HEK293 (cell line): ENCODE results near the gene SEMA6D.

Experiments
- CTCF ChIP-seq: fragments of 450-650 bp; formaldehyde crosslinking; IDR thresholded peaks from 2 replicates; pipeline ENCODE4 v1.5.1; 2016; ENCODE audit warnings: missing biosample characterization, missing genetic modification characterization
- EGR2 ChIP-seq: fragments of 450-650 bp; formaldehyde crosslinking; IDR thresholded peaks from 2 replicates; pipeline ENCODE4 v1.5.1; 2016; ENCODE audit warnings: low read depth, missing biosample characterization, missing genetic modification characterization
- PRDM2 ChIP-seq: fragments of 450-650 bp; formaldehyde crosslinking; IDR thresholded peaks from 2 replicates; pipeline ENCODE4 v1.5.1; 2016; ENCODE audit warnings: missing biosample characterization, missing genetic modification characterization, borderline replicate concordance
- REPIN1 ChIP-seq: fragments of 450-650 bp; formaldehyde crosslinking; IDR thresholded peaks from 2 replicates; pipeline ENCODE4 v1.5.1; 2017; ENCODE audit warnings: missing biosample characterization, missing genetic modification characterization, low read depth
- YY1 ChIP-seq: fragments of 450-650 bp; formaldehyde crosslinking; IDR thresholded peaks from 2 replicates; pipeline ENCODE4 v1.5.1; 2018; ENCODE audit warnings: missing biosample characterization, missing genetic modification characterization
- ZNF121 ChIP-seq: fragments of 450-650 bp; formaldehyde crosslinking; IDR thresholded peaks from 2 replicates; pipeline ENCODE4 v1.5.1; 2016; ENCODE audit warnings: missing biosample characterization, missing genetic modification characterization
- ZNF433 ChIP-seq: fragments of 450-650 bp; formaldehyde crosslinking; IDR thresholded peaks from 2 replicates; pipeline ENCODE4 v1.5.1; 2016; ENCODE audit warnings: missing biosample characterization, missing genetic modification characterization, low read depth
- ZNF571 ChIP-seq: fragments of 450-650 bp; formaldehyde crosslinking; IDR thresholded peaks from 2 replicates; pipeline ENCODE4 v1.5.0; 2017; ENCODE audit warnings: missing biosample characterization, missing genetic modification characterization
- ZNF76 ChIP-seq: fragments of 450-650 bp; formaldehyde crosslinking; IDR thresholded peaks from 2 replicates; pipeline ENCODE4; 2016; ENCODE audit warnings: low read depth, missing biosample characterization, missing genetic modification characterization, borderline replicate concordance
- ZSCAN16 ChIP-seq: fragments of 450-650 bp; formaldehyde crosslinking; IDR thresholded peaks from 2 replicates; pipeline ENCODE4 v1.5.1; 2016; ENCODE audit warnings: missing biosample characterization, missing genetic modification characterization

GRCh38 chr15:47755941-47756340 lies 38.6 kb downstream of the SEMA6D start:
- no peak for TF ChIP-seq ZSCAN16 (tag by site-specific recombination)
- TF ChIP-seq CTCF (tag by site-specific recombination), result no peak
- no peak for TF ChIP-seq PRDM2 (tag by site-specific recombination)
- no peak for TF ChIP-seq ZNF76
- no peak for TF ChIP-seq EGR2 (tag by site-specific recombination)
- no peak for TF ChIP-seq ZNF433
- no peak for TF ChIP-seq ZNF571 (tag by site-specific recombination)
- TF ChIP-seq YY1 (tag by site-specific recombination), result no peak
- TF ChIP-seq ZNF121 (tag by site-specific recombination), result no peak
- TF ChIP-seq REPIN1 (tag by site-specific recombination), result no peak
